ENCODE results near the gene GMPPA.

Gene GMPPA

GRCh38 chr2:219531639-219532377, 33.1 kb downstream of the GMPPA start:
- no peak overlapping the region for H3K27ac ChIP-seq
- H3K9me3 ChIP-seq (ENCODE audit: severe bottlenecking): no peaks in the 10 kb centered on the region
- H3K36me3 ChIP-seq: peaks cover 23% of the 10 kb centered on the region
- H3K4me3 ChIP-seq (ENCODE audit: low read depth, low read length): no peak overlapping the region
- H3K27me3 ChIP-seq (ENCODE audit: insufficient read depth, low read depth, severe bottlenecking): no peaks in the 10 kb centered on the region
- TF ChIP-seq, protein P1, sequence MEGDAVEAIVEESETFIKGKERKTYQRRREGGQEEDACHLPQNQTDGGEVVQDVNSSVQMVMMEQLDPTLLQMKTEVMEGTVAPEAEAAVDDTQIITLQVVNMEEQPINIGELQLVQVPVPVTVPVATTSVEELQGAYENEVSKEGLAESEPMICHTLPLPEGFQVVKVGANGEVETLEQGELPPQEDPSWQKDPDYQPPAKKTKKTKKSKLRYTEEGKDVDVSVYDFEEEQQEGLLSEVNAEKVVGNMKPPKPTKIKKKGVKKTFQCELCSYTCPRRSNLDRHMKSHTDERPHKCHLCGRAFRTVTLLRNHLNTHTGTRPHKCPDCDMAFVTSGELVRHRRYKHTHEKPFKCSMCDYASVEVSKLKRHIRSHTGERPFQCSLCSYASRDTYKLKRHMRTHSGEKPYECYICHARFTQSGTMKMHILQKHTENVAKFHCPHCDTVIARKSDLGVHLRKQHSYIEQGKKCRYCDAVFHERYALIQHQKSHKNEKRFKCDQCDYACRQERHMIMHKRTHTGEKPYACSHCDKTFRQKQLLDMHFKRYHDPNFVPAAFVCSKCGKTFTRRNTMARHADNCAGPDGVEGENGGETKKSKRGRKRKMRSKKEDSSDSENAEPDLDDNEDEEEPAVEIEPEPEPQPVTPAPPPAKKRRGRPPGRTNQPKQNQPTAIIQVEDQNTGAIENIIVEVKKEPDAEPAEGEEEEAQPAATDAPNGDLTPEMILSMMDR (IDR thresholded peaks at IDR 0.05; ENCODE audit: low read depth, low read length): no peak
- no peak for DNase-seq

DNA sequence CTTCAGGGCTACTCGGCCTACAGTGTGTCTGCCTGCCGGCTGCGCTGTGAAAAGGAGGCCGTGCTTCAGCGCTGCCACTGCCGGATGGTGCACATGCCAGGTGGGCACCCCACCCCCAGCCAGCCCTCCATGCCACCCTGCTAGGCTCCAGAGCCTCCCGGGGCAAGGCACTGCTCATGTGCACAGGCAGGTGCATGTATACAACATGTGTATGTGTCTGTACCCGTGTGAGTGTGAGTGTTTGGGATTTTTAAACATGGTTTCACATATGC, 33.6 kb downstream of the GMPPA start:
- Histone ChIP-seq H3K36me3 (peaks cover 26% of the 10 kb centered on the region), H3K27ac (no peak overlapping the region), H3K27me3 (ENCODE audit: insufficient read depth, low read depth, severe bottlenecking) (no peaks in the 10 kb centered on the region), H3K4me3 (ENCODE audit: low read depth, low read length) (no peak overlapping the region), H3K9me3 (ENCODE audit: severe bottlenecking) (no peaks in the 10 kb centered on the region)
- TF ChIP-seq, protein P1 (IDR thresholded peaks at IDR 0.05; ENCODE audit: low read depth, low read length): no peak
- no peak for DNase-seq

GRCh38 chr2:219533930-219534661, 35.4 kb downstream of the GMPPA start:
- H3K27ac ChIP-seq: no peak overlapping the region
- H3K36me3 ChIP-seq: peaks cover 40% of the 10 kb centered on the region
- TF ChIP-seq, protein P1 (IDR thresholded peaks at IDR 0.05; ENCODE audit: low read depth, low read length): no peak
- no peaks in the 10 kb centered on the region for H3K9me3 ChIP-seq (ENCODE audit: severe bottlenecking)
- H3K27me3 ChIP-seq (ENCODE audit: insufficient read depth, low read depth, severe bottlenecking): no peaks in the 10 kb centered on the region
- no peak overlapping the region for H3K4me3 ChIP-seq (ENCODE audit: low read depth, low read length)
- DNase-seq: no peak

- DNase-seq: no peak
- no peaks in the 10 kb centered on the region for H3K27me3 ChIP-seq (ENCODE audit: insufficient read depth, low read depth, severe bottlenecking)
- no peak overlapping the region for H3K4me3 ChIP-seq (ENCODE audit: low read depth, low read length)
- H3K9me3 ChIP-seq (ENCODE audit: severe bottlenecking): no peaks in the 10 kb centered on the region
- H3K36me3 ChIP-seq: peaks cover 63% of the 10 kb centered on the region
- H3K27ac ChIP-seq: no peak overlapping the region
- TF ChIP-seq, protein P1 (IDR thresholded peaks at IDR 0.05; ENCODE audit: low read depth, low read length): no peak
Measured at GRCh38 chr2:219536425-219536824, 37.7 kb downstream of the GMPPA start.

GRCh38 chr2:219536967-219537366, 38.3 kb downstream of the GMPPA start:
- no peak for DNase-seq
- Histone ChIP-seq H3K9me3 (ENCODE audit: severe bottlenecking) (no peaks in the 10 kb centered on the region), H3K4me3 (ENCODE audit: low read depth, low read length) (no peak overlapping the region), H3K27me3 (ENCODE audit: insufficient read depth, low read depth, severe bottlenecking) (no peaks in the 10 kb centered on the region), H3K27ac (no peak overlapping the region), H3K36me3 (peaks cover 62% of the 10 kb centered on the region)
- TF ChIP-seq, protein P1 (IDR thresholded peaks at IDR 0.05; ENCODE audit: low read depth, low read length): no peak

Measured in WERI-Rb-1 (cell line).